Panc1 (cell line): ENCODE measurements around the gene CYGB. TPM values are rescaled to one million over a fixed set of nuclear protein-coding genes. Genes with fewer than 3 reads are reported as not detected.
A peak's percentile ranks its signal among the peaks of the same experiment; 100 is the strongest.

ENCODE experiments used
- ATAC-seq: fragments of 200-7000 bp; cut with Tn5 transposase; 2 replicates; pipeline ENCODE4 v1.9.1; 2020; ENCODE audit warnings: mild to moderate bottlenecking, moderate library complexity
- BruUV-seq: library from RNA; stranded (reverse); fragments of 400-500 nt; replicated peaks from 2 replicates; lab custom pipeline; 2021; lab: Mats Ljungman, UMichigan
- CTCF ChIA-PET: fragments of 300-600 bp; sonication (Branson Sonifier 250); formaldehyde crosslinking; loops from one replicate; lab custom pipeline; 2022; ENCODE audit warnings: antibody characterized with exemption; lab: Charles Lee
- POLR2A ChIA-PET: fragments of 300-600 bp; sonication (Branson Sonifier 250); formaldehyde crosslinking; loops from one replicate; lab custom pipeline; 2022; ENCODE audit warnings: antibody characterized with exemption; lab: Charles Lee
- DNase-seq: peaks from one replicate; pipeline ENCODE4 v3.0.0-alpha.2; 2010; ENCODE audit warnings: low read depth, low spot score
- H3K27ac ChIP-seq: 2 replicates; pipeline ENCODE4 v1.5.1; 2011; ENCODE audit warnings: mild to moderate bottlenecking, low read length, inconsistent platforms
- H3K27me3 ChIP-seq: fragments of 200-500 bp; sonication (Bioruptor generic); 2 replicates; pipeline ENCODE4 v1.6.0; 2014; ENCODE audit warnings: low read length, inconsistent platforms; ENCODE audit not compliant: control insufficient read depth, insufficient read depth
- H3K36me3 ChIP-seq: fragments of 200-500 bp; sonication (Bioruptor generic); 2 replicates; pipeline ENCODE4 v1.5.1; 2014; ENCODE audit warnings: inconsistent platforms, mild to moderate bottlenecking, low read length, moderate library complexity; ENCODE audit not compliant: control insufficient read depth, insufficient read depth
- H3K4me1 ChIP-seq: 2 replicates; pipeline ENCODE4 v1.5.1; 2011; ENCODE audit warnings: inconsistent platforms, mild to moderate bottlenecking, low read length, moderate library complexity; ENCODE audit not compliant: control insufficient read depth, insufficient read depth
- H3K4me3 ChIP-seq, 2 experiments: 2 replicates each; pipeline ENCODE4 v1.5.1; 2011 to 2012; ENCODE audit warnings: low read depth in 2 of 2, low read length in 2 of 2, mild to moderate bottlenecking in 2 of 2, inconsistent platforms in 1 of 2, moderate library complexity in 1 of 2
- H3K9me3 ChIP-seq: fragments of 200-500 bp; sonication (Bioruptor generic); 2 replicates; pipeline ENCODE4 v1.5.1; 2014; ENCODE audit warnings: low read depth, mild to moderate bottlenecking, inconsistent platforms, low read length, moderate library complexity; ENCODE audit not compliant: control insufficient read depth, insufficient read depth
- CTCF ChIP-seq: fragments of 450-650 bp; IDR thresholded peaks from 2 replicates; pipeline ENCODE4 v1.5.1; 2017; ENCODE audit warnings: mild to moderate bottlenecking
- POLR2AphosphoS5 ChIP-seq: IDR thresholded peaks from 2 replicates; pipeline ENCODE4 v1.6.1; 2012; ENCODE audit warnings: mild to moderate bottlenecking, low read depth, low read length, moderate library complexity
- SIN3A ChIP-seq: IDR thresholded peaks from 2 replicates; pipeline ENCODE4 v1.6.1; 2012; ENCODE audit warnings: low read depth, mild to moderate bottlenecking, low read length, moderate library complexity, borderline replicate concordance; ENCODE audit not compliant: insufficient read depth
- TCF7L2 ChIP-seq: IDR thresholded peaks from 2 replicates; pipeline ENCODE4 v1.6.1; 2011; ENCODE audit warnings: mild to moderate bottlenecking, low read depth, low read length, inconsistent platforms
- in situ Hi-C: cut with HindIII; loops from 2 replicates; pipeline ENCODE4 v1.10.0; 2016; ENCODE audit warnings: low sequenced_read_pairs, low pct_unique_long_range_greater_than_20kb
- intact Hi-C: fragments of 100-400 bp; cut with micrococcal nuclease; formaldehyde crosslinking; loops from one replicate; pipeline ENCODE4 v1.10.0; 2022; ENCODE audit not compliant: unreplicated experiment
- total RNA-seq: library from RNA; stranded (reverse); gene quantifications from one replicate; pipeline ENCODE4 v1.2.1, GENCODE V29; 2021; ENCODE audit not compliant: unreplicated experiment
- TF ChIP-seq, protein P1 (sequence below), 2 experiments: IDR thresholded peaks; 2 replicates each; pipeline ENCODE4 v1.6.1; 2011 to 2012; ENCODE audit warnings: low read depth in 2 of 2, control low read depth in 1 of 2, low read length in 1 of 2, mild to moderate bottlenecking in 1 of 2, moderate library complexity in 1 of 2; ENCODE audit not compliant: insufficient read depth in 1 of 2

CYGB gene
- total RNA-seq, 1 experiment from 2014 or later: 6.0 TPM

DNA sequence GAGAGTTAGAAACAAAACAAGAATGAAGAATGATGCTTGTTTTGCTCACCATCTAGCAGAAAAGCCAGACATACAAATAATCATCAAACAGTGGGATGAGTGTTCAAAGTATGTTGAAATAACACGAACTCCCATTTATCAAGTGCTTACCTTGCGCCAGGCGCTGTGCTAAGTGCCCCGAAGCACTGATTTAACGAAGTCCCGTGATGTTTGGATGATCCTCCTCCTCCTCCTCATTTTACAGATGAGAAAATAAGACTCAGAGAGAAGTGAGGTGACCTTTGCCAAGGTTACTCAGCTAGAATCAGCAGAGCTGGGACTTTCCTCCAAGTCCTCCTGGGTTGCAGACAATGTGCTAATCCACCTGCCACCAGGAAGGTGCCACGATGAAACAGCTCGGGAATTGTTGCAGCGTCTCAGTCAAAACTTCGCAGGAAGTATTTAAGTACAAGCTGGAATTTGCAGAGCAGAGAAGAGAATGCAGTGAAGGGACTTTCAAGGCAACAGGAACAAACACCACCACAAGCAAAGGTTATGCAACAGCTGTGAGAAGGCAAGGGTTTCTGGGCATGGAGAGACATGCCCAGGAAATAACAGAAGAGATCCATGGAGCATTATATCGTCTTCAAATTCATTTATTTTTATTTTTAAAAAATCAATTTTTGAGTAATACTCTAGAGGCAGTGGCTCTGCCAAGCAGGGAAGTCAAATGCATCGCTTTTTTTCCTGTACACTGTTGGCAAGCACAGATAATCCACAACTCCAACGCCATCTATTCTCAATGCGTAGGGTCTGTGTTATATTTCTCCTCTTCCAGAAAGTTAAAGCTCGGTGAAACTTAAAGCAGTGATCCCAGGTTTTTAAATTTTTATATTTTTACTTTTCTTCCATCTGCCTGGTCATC, 13.5 kb upstream of the CYGB start:
- no TSS peak for BruUV-seq
- H3K27ac ChIP-seq: 0 out of 2 replicates have a peak overlapping the region, but pooled peaks have one; percentile 12
- no peak overlapping the region for H3K4me3 ChIP-seq
- ATAC-seq: no peak
- H3K27me3 ChIP-seq: no peaks in the 10 kb centered on the region
- no peak for DNase-seq
- ChIA-PET CTCF (interaction anchor here (0.9 kb wide), 1 partner anchor 28 kb away, joined by 3 read pairs; no protein-coding TSS in a partner anchor), POLR2A (interaction anchor here (0.5 to 0.7 kb wide), 2 partner anchors 181 to 253 kb away, joined by 6 to 7 read pairs; no protein-coding TSS in a partner anchor)
- intact Hi-C loops (no loop called here), in situ Hi-C loops (no loop called here)
- TF ChIP-seq CTCF (no peak), SIN3A (no peak), POLR2AphosphoS5 (no peak), TCF7L2 (no peak)
- TF ChIP-seq, protein P1, sequence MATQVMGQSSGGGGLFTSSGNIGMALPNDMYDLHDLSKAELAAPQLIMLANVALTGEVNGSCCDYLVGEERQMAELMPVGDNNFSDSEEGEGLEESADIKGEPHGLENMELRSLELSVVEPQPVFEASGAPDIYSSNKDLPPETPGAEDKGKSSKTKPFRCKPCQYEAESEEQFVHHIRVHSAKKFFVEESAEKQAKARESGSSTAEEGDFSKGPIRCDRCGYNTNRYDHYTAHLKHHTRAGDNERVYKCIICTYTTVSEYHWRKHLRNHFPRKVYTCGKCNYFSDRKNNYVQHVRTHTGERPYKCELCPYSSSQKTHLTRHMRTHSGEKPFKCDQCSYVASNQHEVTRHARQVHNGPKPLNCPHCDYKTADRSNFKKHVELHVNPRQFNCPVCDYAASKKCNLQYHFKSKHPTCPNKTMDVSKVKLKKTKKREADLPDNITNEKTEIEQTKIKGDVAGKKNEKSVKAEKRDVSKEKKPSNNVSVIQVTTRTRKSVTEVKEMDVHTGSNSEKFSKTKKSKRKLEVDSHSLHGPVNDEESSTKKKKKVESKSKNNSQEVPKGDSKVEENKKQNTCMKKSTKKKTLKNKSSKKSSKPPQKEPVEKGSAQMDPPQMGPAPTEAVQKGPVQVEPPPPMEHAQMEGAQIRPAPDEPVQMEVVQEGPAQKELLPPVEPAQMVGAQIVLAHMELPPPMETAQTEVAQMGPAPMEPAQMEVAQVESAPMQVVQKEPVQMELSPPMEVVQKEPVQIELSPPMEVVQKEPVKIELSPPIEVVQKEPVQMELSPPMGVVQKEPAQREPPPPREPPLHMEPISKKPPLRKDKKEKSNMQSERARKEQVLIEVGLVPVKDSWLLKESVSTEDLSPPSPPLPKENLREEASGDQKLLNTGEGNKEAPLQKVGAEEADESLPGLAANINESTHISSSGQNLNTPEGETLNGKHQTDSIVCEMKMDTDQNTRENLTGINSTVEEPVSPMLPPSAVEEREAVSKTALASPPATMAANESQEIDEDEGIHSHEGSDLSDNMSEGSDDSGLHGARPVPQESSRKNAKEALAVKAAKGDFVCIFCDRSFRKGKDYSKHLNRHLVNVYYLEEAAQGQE (IDR thresholded peaks at IDR 0.05; ENCODE audit: insufficient read depth in 1 of 2, low read depth in 2 of 2, low read length in 1 of 2): no peak
- H3K36me3 ChIP-seq: no peaks in the 10 kb centered on the region
- H3K9me3 ChIP-seq: no peaks in the 10 kb centered on the region
- peaks cover 43% of the 10 kb centered on the region for H3K4me1 ChIP-seq

DNA sequence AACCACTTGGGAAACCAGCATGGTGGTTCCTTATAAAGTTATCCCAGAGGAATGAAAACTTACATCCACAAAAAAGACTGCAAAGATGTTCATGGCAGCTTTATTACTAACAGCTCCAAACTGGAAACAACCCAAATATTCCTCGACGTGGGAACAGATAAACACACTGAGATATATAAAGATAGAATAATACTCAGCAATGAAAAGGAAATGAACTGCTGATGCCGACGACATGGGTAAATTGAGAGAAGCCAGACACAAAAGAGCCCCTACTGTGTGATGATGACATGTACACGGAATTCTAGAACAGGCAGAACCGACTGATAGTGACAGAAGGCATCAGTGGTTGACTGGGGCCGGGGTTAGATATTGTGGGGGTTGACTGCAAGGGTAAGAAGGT, 12.0 kb upstream of the CYGB start:
- no peak overlapping the region for H3K4me3 ChIP-seq
- TF ChIP-seq SIN3A (no peak), POLR2AphosphoS5 (no peak), TCF7L2 (no peak), CTCF (no peak)
- TF ChIP-seq, protein P1 (IDR thresholded peaks at IDR 0.05; ENCODE audit: insufficient read depth in 1 of 2, low read depth in 2 of 2, low read length in 1 of 2): no peak
- CTCF ChIA-PET: interaction anchor here (0.8 kb wide), 1 partner anchor 22 kb away, joined by 4 read pairs; no protein-coding TSS in a partner anchor
- POLR2A ChIA-PET: no interaction called here
- in situ Hi-C loops (no loop called here), intact Hi-C loops (no loop called here)
- H3K4me1 ChIP-seq: peaks cover 42% of the 10 kb centered on the region
- no peaks in the 10 kb centered on the region for H3K27me3 ChIP-seq
- BruUV-seq: no TSS peak
- H3K9me3 ChIP-seq: no peaks in the 10 kb centered on the region
- DNase-seq (no peak), ATAC-seq (no peak)
- no peaks in the 10 kb centered on the region for H3K36me3 ChIP-seq
- H3K27ac ChIP-seq: no peak overlapping the region
